A673 (cell line): ENCODE measurements around the gene PNMT. TPM values are rescaled to one million over a fixed set of nuclear protein-coding genes. Genes with fewer than 3 reads are reported as not detected.

Experiments
- BruUV-seq: library from RNA; stranded (reverse); fragments of 400-500 nt; replicated peaks from 2 replicates; lab custom pipeline; 2021; lab: Mats Ljungman, UMichigan
- CTCF ChIA-PET: fragments of 300-600 bp; sonication (Branson Sonifier 250); formaldehyde crosslinking; loops from one replicate; lab custom pipeline; 2022; ENCODE audit warnings: antibody characterized with exemption; lab: Charles Lee
- POLR2A ChIA-PET: fragments of 300-600 bp; sonication (Branson Sonifier 250); formaldehyde crosslinking; loops from one replicate; lab custom pipeline; 2022; ENCODE audit warnings: antibody characterized with exemption; ENCODE audit not compliant: low non-redundant PET; lab: Charles Lee
- DNase-seq: peaks from one replicate; pipeline ENCODE4 v3.0.0-alpha.2; 2015; ENCODE audit warnings: low spot score
- H3K27ac ChIP-seq: fragments of 200-600 bp; sonication (generic); 2 replicates; pipeline ENCODE4 v1.5.1; 2016; ENCODE audit warnings: mixed run types, low read depth, mild to moderate bottlenecking, mixed read lengths, antibody characterized with exemption, low read length; ENCODE audit not compliant: poor library complexity, severe bottlenecking
- H3K27me3 ChIP-seq: fragments of 200-600 bp; sonication (generic); replicated peaks from 2 replicates; pipeline ENCODE4 v1.6.1; 2017; ENCODE audit warnings: mixed run types, low read depth, mild to moderate bottlenecking, mixed read lengths, antibody characterized with exemption, low read length; ENCODE audit not compliant: insufficient read depth, poor library complexity
- H3K36me3 ChIP-seq: fragments of 200-600 bp; sonication (generic); 2 replicates; pipeline ENCODE4 v1.6.1; 2016; ENCODE audit warnings: mixed run types, mild to moderate bottlenecking, mixed read lengths, antibody characterized with exemption, low read length; ENCODE audit not compliant: insufficient read depth, poor library complexity, severe bottlenecking
- H3K4me1 ChIP-seq: fragments of 200-600 bp; sonication (generic); 2 replicates; pipeline ENCODE4 v1.6.1; 2017; ENCODE audit warnings: mixed run types, mild to moderate bottlenecking, mixed read lengths, antibody characterized with exemption, low read length; ENCODE audit not compliant: insufficient read depth, poor library complexity, severe bottlenecking
- H3K4me3 ChIP-seq: fragments of 200-600 bp; sonication (generic); 2 replicates; pipeline ENCODE4 v1.5.1; 2016; ENCODE audit warnings: low read depth, mixed run types, mild to moderate bottlenecking, mixed read lengths, low read length; ENCODE audit not compliant: poor library complexity, severe bottlenecking
- H3K9me3 ChIP-seq: fragments of 200-600 bp; sonication (generic); 2 replicates; pipeline ENCODE4 v1.6.1; 2016; ENCODE audit warnings: mixed run types, low read depth, mild to moderate bottlenecking, mixed read lengths, antibody characterized with exemption, low read length; ENCODE audit not compliant: poor library complexity, severe bottlenecking
- EZH2 ChIP-seq: fragments of 200-600 bp; sonication (generic); IDR thresholded peaks from 2 replicates; pipeline ENCODE4 v1.6.1; 2017; ENCODE audit warnings: borderline replicate concordance, low read depth, mild to moderate bottlenecking, mixed read lengths, antibody characterized with exemption, low read length; ENCODE audit not compliant: poor library complexity, severe bottlenecking
- intact Hi-C: fragments of 100-400 bp; cut with micrococcal nuclease; formaldehyde crosslinking; loops from one replicate; pipeline ENCODE4 v1.10.0; 2022; ENCODE audit not compliant: unreplicated experiment
- total RNA-seq: library from RNA; stranded (reverse); gene quantifications from 2 replicates; pipeline ENCODE4 v1.2.3, GENCODE V29; 2021
- TF ChIP-seq, protein P1 (sequence below): fragments of 300-800, 200-600 bp; sonication (generic); conservative IDR thresholded peaks from 2 replicates; pipeline ENCODE4 v1.5.1; 2017; ENCODE audit warnings: low read depth, mild to moderate bottlenecking, antibody characterized with exemption, low read length, moderate library complexity, mixed read lengths

Gene PNMT
- total RNA-seq, 1 experiment from 2014 or later = not detected

DNA sequence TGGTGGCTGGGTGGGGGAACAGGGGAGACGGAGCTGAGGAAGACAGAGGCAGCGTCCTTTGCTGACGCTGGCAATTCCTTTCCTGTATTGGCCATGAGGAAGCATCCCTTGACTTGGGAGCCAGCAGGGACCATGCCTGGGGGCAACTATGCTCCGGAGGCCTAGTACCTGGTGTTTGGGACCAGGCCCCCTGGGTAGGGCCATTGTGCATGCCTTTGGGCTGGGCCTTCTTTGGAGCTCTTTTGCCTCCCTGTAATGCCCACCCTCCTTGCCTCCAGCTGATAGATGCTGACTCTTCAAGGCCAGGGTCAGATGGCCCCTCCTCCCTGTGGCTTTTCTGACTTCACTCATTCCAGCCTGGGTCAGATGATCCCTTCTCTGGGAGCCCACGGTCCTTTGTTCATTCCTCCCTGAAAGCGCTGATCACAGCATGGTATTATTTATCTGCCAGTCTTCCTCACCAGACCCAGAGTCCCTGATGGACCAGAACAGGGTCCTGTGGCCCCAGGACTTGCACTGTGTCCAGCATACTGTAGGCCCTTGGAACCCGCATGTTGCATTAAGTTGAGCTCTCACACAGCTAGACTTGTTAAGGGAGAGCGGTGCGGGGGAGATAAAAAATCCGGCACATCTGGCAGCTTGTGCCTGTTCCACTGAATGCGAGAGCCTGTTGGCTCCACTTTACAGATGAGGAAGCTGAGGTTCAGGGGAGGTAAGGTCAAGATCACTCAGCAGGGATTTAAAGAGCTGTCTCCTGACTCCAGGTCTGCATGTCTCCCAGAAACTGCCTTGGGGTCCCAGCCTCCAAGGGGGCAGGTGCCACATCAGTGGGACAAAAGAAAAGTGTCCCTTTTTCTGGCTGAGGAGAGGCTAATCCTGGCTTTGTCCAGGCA is 28.4 kb upstream of the PNMT start:
- CTCF ChIA-PET = no interaction called here
- H3K4me1 ChIP-seq = peaks cover 6% of the 10 kb centered on the region
- H3K27me3 ChIP-seq = no peaks in the 10 kb centered on the region
- no peaks in the 10 kb centered on the region for H3K9me3 ChIP-seq
- no peak for TF ChIP-seq EZH2
- TF ChIP-seq, protein P1, sequence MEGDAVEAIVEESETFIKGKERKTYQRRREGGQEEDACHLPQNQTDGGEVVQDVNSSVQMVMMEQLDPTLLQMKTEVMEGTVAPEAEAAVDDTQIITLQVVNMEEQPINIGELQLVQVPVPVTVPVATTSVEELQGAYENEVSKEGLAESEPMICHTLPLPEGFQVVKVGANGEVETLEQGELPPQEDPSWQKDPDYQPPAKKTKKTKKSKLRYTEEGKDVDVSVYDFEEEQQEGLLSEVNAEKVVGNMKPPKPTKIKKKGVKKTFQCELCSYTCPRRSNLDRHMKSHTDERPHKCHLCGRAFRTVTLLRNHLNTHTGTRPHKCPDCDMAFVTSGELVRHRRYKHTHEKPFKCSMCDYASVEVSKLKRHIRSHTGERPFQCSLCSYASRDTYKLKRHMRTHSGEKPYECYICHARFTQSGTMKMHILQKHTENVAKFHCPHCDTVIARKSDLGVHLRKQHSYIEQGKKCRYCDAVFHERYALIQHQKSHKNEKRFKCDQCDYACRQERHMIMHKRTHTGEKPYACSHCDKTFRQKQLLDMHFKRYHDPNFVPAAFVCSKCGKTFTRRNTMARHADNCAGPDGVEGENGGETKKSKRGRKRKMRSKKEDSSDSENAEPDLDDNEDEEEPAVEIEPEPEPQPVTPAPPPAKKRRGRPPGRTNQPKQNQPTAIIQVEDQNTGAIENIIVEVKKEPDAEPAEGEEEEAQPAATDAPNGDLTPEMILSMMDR = no peak
- no peaks in the 10 kb centered on the region for H3K36me3 ChIP-seq
- POLR2A ChIA-PET = no interaction called here
- H3K27ac ChIP-seq = no peak overlapping the region
- H3K4me3 ChIP-seq = no peak overlapping the region
- DNase-seq = no peak
- no TSS peak for BruUV-seq
- intact Hi-C loops = no loop called here

DNA sequence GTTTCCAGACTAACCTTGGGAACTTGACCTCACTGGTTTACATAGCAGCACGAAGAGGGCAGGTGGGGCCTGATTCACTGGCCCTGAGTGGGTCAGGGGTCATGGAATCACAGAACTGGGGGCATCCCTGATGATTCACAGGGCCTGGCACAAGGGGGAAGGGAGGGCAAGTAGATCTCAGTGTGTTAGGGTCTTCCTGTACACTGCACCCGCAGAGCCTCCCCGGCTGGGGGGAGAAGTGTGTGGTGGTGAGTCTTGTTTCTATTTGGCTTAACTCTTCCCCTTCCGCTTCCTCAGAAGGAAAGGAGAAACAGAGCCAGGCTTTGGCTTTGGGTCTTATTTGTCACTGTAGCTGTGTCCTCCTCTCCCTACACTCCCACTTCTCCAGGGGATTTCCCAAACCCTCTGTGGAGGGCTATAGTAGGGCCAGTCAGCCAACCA is 27.6 kb upstream of the PNMT start:
- BruUV-seq = no TSS peak
- intact Hi-C loops = no loop called here
- Histone ChIP-seq H3K27me3 (no peaks in the 10 kb centered on the region), H3K4me3 (no peak overlapping the region), H3K9me3 (no peaks in the 10 kb centered on the region), H3K4me1 (peaks cover 6% of the 10 kb centered on the region), H3K36me3 (no peaks in the 10 kb centered on the region), H3K27ac (no peak overlapping the region)
- ChIA-PET POLR2A (no interaction called here), CTCF (no interaction called here)
- DNase-seq = no peak
- TF ChIP-seq, protein P1 = no peak
- TF ChIP-seq EZH2 = no peak

DNA sequence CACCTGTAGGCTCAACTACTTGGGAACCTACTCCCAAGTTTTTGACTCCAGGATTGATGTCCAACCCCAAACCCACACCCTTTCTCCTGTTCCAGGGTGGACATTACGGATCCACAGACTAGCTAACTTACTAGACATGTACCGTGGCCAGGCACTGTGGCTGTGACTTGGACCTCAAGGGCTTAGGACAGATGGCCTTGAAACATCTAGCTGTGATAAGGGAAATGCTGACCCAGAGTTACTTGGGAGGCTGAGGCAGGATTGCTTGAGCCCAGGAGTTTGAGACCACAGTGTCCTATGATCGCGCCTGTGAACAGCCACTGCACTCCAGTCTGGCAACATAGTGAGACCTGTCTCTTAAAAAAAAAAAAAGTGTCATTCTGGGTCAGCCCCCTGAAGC is 27.2 kb upstream of the PNMT start:
- no TSS peak for BruUV-seq
- no peaks in the 10 kb centered on the region for H3K36me3 ChIP-seq
- no peaks in the 10 kb centered on the region for H3K9me3 ChIP-seq
- peaks cover 6% of the 10 kb centered on the region for H3K4me1 ChIP-seq
- no peak overlapping the region for H3K27ac ChIP-seq
- CTCF ChIA-PET = interaction anchor here (0.7 kb wide), 1 partner anchor 428 kb away, joined by 3 read pairs; no protein-coding TSS in a partner anchor
- H3K4me3 ChIP-seq = no peak overlapping the region
- intact Hi-C loops = no loop called here
- no peaks in the 10 kb centered on the region for H3K27me3 ChIP-seq
- POLR2A ChIA-PET = no interaction called here
- TF ChIP-seq, protein P1 = no peak
- no peak for TF ChIP-seq EZH2
- no peak for DNase-seq
